HG02943 (cell line): ENCODE measurements around the gene ST13.
"Not testable (repeated sequence)": the region's sequence is repeated elsewhere in the genome, so short reads cannot be mapped to it uniquely, and the experiment has no call there.

Source experiments
- ATAC-seq: cut with Tn5 transposase; IDR thresholded peaks from one replicate; pipeline ENCODE4 v1.9.1; 2021; ENCODE audit warnings: mild to moderate bottlenecking, low read depth, moderate library complexity; ENCODE audit not compliant: unreplicated experiment

The ST13 gene

DNA sequence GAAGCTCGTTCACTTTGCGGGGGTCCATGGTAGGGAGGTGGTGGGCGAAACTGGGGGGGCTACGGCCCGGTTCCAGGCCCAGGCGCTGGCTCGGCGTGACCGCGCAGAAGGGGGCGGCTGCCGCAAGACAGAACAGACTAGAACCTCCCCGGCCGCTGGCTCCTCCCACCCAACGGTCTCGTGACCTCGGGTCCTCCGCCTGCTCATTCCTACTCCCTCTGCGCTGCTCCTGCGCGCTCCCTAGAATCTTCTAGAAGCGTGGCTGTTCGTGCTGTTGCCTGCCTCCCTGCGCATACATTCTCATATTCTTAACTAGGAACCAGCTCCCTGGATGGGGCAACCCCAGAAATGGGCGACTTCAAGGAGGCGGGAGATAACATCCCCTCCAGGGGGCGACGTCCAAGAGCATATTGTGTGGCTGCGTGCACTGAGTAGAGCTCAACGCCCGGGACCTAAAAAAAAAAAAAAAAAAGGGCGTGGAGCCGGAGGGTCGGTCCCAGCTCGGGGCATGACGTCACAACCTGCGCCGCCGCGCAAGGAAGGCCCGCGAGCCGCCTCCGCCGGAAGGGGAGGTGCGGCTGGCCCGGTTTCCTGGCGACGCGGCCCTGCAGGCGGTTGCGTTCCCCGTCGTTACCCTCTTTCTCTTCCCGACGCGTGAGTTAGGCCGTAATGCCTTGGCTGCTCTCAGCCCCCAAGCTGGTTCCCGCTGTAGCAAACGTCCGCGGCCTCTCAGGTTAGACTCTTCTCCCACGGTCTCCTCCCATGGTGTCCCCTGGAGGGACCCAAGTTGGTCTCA lies at the start of gene ST13, which contains the start of gene XPNPEP3:
Gene ST13, minus strand, starts transcription at position 127 of the 796 bp plus-strand sequence. Its CDS starts 99 bp downstream, at position 28.
Gene XPNPEP3, plus strand, starts transcription at position 636 of the 796 bp plus-strand sequence. Its CDS starts 34 bp downstream, at position 670.
- peak; percentile 85 for ATAC-seq

DNA sequence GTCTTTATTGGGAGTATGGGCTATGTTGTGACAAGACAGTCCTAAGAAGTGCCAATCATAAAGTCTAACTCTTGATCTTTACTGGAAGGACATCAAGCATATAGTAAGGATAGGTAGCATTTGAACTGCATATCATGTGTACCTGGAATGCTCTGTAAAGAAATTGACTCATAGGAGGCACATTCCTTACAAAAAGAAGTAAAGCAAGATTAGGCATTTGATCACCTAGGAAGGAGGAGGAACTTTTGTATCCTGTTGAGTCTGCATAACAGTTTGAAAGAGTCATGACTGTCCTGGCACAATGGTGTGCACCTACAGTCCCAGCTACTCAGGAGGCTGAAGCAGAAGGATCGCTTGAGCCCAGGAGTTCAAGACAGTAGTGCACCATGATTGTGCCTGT lies 47.7 kb upstream of the ST13 start:
- ATAC-seq = no peak

DNA sequence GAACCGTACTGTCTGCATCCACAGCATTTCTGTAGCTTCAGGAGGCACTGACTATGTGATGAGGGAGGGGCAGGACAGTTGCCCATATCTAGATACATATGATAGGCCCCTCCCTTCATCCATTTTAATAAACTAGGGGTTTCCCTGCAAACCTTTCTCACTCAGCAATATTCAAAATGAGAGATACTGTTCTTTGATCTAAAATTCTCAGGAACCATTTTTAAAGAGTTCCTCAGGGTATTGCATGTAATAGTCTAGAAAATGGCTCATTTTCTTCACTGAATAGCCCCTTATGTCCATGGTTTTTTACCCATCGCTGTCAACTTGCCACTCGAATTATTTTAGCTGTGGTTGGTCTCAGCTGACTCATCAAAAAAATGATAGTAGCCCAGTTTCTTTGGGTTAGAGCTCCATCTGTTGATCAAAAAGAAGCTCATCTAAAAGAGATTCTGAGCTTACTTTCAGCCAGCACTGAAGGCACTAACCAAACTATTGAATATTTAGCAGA lies 42.5 kb upstream of the ST13 start:
- ATAC-seq = no peak

DNA sequence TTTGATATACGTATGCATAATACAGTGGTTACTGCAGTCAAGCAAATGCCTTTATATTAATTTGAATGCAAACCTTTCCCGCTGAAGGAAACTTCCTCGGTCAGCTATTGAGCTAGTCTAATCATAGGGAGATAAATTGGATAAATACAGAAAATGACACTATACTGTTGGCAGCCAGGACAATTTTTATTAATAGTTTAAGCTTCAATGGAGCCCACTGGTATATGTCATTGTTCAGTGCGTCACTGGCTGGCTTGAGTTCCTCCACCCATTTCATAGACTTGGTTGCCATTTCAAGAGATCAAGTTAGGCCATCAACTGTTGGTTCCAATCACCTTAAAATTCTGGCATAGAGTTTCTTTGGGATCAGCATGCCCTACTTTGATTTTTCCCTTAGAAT lies 38.0 kb upstream of the ST13 start:
- no peak for ATAC-seq

DNA sequence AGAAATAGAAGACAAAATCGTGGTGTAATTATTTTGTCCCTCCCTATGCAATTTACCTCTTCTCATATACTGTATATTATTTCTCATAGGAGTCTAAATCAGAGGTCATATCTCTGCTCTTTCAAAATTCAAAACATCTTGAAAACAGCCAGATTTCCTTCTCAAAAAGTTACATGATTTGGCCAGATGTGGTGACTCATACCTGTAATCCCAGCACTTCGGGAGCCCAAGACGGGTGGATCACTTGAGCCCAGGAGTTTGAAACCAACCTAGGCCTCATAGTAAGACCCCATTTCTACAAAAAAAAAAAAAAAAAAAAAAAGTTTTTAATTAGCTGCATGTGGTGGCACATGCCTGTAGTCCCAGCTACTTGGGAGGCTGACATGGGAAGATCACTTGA lies 34.4 kb upstream of the ST13 start:
- ATAC-seq = no peak

DNA sequence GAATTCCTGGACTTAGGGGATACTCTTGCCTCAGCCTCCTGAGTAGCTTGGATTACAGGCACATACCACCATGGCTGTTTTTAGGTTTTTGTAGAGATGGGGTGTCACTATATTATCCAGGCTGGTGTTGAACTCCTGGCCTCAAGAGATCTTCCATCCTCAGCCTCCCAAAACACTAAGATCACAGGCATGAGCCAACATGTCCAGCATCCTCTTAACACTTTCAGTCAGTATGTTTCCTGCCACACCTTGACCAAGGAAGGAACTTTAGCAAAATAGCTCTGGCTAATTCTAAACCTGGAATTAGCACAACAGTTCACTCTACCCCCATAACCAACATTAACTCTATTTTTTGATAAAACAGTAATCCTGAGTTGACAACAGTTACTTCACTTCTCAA lies 32.7 kb upstream of the ST13 start:
- no peak for ATAC-seq

DNA sequence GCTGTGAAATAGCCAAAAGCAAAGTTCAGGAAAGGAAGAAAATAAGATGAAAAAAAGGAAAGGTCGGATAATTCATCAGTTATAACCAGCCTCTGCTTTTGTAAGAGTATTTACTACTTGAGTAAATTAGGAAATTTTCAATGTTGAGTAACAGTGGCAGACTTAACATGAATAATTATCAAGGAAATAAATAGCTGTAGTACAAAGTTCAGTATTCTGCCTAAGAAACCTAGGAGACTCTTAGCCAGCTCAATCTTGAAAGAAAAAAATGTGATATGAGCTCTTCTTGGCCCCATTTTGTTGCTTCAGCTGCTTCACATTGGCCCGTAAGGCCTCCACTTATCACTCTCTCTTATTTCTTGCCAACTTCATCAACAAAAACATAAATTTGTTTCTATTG lies 22.5 kb upstream of the ST13 start:
- ATAC-seq = no peak

DNA sequence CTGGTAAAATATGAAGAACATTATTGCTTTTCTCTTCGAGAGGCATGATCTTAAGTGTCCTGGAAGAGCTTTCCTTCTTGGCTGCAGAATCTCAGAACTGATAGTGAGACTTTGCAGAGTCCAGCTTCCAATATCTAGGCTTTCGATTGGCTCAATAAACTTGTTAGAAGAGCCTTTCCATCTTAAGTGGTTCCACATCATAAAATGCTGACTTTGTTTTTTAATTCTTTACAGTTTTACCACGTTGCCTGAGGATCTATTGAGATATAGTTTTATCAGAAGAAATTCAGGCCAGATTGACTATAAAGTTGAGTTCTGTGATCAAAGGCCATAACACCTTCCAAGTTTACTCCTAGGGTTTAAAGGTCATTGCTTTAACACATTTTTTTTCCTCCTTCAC lies 21.0 kb upstream of the ST13 start:
- ATAC-seq = no peak

DNA sequence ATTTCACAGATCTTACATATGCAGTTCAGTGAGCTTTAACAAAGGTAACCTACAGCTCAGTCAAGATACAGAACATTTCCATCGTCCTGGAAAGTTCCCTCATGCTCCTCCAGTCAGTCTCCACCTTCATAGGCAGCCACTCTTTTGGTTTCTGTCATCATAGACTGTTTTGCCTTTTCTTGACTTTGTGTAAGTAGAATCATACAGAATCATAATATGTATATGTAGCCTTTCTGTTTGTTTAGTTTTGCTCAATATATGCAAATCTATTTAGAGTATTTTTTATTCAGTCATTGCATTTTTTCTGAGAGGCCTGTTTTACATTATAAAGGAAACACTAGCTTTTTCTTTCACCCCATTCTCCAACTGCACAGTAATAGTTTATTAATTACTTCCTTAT lies 20.5 kb upstream of the ST13 start:
- no peak for ATAC-seq

DNA sequence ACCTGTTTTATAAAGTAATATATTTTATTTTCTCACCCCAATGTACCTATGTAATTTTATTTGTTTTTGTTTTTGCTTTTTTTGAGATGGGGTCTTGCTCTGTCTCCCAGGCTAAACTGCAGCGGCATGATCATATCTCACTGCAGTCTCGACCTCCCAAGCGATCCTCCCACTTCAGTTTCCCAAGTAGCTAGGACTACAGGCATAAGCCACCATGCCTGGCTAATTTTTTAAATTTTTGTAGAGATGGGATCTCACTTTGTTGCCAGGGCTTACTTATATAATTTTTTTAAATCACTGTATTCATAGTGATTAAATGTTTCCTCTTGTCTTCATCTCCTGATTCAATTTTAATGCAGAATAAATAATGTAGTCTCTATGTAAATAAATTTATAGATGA lies 18.7 kb upstream of the ST13 start:
- ATAC-seq = no peak

DNA sequence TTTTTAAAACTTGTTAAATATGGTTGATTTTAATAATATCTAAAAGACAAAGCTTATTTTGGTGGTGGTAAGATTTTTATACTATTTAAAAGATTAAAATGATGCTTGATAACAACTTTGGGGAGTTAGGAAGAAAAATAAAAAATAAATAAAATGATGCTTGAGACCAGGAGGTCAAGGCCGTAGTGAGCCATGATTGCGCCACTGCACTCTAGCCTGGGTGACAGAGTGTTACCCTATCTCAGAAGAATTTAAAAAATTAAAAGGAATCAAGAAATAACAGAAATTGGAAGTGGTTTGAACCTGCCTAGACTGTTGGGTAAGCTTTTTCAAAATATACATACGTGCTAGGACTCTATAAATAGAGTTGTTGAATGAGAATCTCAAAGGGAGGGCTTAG lies 17.6 kb upstream of the ST13 start:
- no peak for ATAC-seq

DNA sequence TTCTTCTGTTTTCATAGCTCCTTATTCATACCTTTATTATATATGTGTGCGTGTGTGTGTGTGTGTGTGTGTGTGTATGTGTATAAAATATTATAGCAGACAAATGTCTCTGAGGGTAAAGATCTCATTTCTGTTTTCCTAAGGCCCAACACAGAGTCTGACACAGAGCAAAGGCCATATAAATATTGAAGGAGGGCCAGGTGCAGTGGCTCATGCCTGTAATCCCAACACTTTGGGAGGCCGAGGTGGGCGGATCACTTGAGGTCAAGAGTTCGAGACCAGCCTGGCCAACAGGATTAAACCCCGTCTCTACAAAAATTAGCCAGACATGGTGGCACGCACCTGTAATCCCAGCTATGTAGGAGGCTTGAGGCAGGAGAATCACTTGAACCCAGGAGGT lies 11.9 kb upstream of the ST13 start:
- not testable (repeated sequence) for ATAC-seq

DNA sequence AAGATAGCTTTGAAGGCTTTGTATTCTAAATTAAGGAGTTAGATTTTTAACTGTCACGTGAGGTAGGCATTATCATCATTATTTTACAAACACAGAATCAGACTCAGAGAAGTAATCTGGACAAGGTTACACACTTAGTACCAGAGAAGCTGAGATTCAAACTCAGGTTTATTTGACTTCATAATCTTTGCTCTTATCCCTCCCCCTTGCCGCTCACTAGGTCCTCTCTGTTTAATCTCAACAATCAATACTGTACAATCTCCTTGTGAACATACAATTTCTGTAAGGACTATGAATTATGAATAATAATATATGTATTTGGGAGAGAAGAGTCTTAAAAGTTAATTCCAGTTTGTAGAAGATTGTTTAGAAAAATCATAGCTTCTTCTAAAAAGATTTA lies 10.7 kb upstream of the ST13 start:
- ATAC-seq = no peak

DNA sequence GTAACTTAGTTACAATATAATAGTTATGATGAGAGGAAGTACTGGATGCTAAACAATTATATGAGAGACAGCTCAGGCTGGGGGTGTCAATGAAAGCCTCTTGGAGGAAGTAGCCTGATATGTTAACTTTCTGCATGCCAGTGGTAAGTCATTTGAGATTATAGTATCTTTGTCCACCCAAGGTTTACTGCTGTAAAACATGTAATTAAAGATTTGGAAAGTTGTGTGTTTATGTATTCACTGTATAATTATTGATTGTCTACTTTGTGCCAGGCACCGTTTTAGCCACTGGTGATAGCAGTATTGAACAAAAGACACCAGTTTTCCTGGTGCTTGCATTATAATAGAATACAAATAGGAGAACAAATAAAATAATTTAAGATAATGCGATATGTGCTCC lies 6.1 kb upstream of the ST13 start:
- ATAC-seq = no peak

DNA sequence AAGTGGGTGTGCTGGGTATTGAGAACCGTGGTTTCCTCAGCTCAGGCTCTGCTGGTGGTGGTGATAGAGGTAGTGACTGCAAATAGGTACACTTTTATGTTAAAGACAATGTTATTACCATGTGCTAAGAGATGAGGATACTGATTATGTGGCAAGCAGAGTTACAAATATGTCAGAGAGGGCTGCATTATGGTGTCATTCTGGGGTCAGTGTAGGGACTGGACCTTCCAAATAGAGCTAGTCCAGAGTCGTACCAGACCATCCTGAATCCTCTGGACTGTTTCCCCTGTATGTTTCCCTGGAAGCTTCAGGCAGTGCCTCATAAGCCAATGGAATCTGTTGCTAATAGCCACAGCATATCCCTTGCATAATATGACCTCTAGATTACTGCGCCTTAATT lies 5.6 kb upstream of the ST13 start, which contains the start of gene DNAJB7:
Gene DNAJB7, minus strand, starts transcription at position 101 of the 400 bp plus-strand sequence. CDS start 119 bp downstream, outside the sequence.
- no peak for ATAC-seq

DNA sequence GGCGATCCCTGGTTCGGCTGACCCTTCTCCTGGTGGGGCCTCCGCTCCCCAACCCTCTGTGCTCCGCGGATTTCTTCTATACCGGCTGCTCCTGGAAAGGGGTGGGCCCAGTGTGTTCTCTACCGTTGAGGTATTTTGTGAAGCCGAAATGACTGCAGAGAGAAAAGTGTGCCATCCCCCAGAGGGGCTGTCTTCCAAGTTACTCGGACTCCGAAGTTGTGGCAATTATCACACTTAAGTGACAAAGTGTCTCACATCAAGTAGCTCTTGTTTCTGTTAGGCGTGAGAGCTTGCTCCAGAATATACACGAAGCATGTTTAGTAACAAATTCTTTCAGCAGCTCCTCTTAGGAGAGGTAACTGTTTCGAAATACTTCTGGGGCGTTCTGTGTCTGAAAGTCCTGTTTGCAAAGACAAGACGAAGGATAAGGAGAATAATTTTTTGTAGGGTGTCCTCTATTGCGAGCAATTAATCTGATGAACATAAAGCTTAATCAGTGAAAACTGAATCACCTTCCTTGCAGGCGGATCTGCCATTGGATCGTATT lies 943 bp upstream of the ST13 start:
- ATAC-seq = no peak

DNA sequence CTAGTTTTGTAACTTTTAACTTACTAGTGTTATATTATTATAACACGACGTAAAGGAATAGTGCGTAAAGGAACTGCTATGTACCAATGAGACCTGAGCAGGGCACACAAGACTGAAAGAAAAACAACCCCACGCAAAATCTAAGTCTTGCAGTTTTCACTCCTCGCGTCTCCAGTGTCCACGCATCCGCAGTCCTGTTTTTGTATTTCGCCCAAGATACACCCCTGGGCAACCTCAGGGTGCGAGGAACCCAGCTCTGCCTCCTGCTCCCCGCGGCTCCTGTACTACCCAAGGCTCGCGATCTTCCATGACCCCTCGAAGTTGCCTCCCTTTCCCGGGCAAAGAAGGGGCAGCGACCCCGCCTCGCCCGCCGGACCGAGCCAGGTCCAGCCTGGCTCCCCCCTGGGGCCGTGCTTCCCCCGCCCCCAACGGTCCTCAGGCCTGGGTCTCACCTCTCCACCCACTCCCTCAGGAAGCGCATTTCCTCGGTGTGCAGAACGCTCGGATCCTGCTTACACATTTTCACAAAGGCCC lies 393 bp downstream of the ST13 start:
- peak; percentile 17 for ATAC-seq

DNA sequence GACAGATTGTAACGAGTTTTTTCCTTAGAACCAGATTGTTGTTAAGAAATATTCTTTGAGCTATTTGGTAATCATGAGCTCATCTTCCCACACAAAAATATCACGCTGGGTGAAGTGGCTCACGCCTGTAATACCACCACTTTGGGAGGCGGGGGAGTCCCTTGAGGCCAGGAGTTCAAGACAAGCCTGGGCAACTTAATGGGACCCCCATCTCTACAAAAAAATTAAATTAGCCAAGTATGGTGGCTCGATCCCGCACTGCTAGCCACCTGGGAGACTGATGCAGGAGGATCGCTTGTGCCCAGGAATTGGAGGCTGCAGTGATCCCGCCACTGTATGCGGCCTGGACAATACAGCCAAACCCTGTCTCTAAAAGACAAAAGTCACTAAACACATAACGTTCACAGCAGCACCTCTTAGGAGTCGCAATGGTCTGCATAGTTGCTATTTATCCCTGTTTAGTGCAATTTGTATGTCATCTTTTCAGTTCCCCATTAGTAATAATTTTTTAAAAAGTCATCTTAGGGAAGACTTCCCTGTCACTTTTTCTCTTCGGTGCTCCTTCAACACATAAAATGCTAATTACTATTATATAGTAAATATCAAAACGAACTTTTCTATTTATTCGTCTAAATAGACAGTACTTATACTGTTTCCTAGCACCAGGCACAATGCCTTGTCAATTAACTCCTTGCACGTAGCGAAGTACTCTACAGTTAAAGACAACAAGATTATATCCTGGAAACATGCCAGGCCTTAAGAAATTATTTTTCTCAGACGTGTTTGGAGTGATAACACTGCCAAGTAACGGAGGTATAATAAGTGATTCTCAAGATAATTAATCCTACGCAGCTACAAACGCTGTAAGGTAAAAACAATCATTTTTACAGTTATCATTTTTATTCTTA lies 1.1 kb downstream of the ST13 start:
- ATAC-seq = no peak

DNA sequence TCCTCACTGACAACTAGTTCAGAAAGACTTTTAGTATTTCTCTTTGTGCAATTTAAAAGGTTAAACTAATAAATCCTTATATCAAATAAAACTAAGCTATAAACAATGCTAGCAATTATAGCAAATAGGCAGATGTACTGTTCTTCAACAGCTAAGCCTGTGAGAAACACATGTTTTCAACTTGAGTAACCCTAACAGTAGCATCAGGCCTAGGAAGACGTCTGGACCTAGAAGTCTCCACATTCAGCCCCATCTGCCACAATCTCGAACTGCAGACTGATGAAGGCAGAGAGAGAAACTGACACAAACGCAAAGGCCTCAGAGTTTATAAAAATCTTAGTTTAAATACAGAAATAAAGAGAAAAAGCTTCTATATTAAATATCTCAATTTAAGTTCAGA lies 2.5 kb downstream of the ST13 start:
- no peak for ATAC-seq

DNA sequence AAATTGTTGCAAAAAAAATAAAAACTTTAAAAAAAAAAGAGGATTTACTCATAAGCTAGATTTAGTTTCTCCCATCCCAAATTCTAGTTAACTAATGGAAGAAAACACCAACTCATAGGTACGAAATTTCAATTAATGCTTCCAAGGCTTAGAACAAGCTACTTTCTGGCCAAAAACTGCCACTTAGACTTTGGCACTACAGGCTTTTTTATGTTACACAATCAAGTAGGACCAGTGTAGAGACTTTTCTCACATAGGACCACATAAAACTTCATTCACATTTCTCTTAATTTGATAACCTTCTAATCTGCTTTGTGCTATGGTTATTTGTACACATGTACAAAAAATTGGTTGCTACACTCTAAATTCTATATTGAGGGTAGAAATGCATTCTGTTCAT lies 3.1 kb downstream of the ST13 start:
- ATAC-seq = no peak

DNA sequence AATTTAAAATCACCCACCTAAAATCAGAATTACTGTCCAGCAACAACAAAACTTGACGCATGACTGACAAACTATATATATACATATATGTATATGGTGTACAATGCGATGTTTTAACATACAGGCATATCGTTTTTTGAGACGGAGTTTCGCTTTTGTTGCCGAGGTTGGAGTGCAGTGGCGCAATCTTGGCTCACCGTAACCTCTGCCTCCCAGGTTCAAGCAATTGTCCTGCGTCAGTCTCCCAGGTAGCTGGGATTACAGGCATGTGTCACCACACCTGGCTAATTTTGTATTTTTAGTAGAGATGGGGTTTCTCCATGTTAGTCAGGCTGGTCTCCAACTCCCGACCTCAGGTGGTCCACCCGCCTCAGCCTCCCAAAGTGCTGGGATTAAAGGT lies 10.6 kb downstream of the ST13 start:
- not testable (repeated sequence) for ATAC-seq
